Gastroesophageal sphincter (tissue), 4 donors: ENCODE data around the gene GIMAP2. TPM values are rescaled to one million over a fixed set of nuclear protein-coding genes. Genes with fewer than 3 reads are reported as not detected.
"Not testable (repeated sequence)": the region's sequence is repeated elsewhere in the genome, so short reads cannot be mapped to it uniquely, and the experiment has no call there.

Experiments used
- ATAC-seq: fragments of 150-250 bp; one replicate; pipeline ENCODE4 v1.9.1; 2016; ENCODE audit warnings: mild to moderate bottlenecking, moderate library complexity
- H3K27ac ChIP-seq, 4 donors: fragments of 200-600 bp; sonication (generic) in 3 of 4; 1 replicate in 3 of 4; 2 replicates in 1 of 4; pipeline ENCODE4 v1.5.1; 2016 to 2019
- H3K27me3 ChIP-seq: fragments of 200-600 bp; sonication (generic); one replicate; pipeline ENCODE4 v1.5.1; 2019
- H3K36me3 ChIP-seq, 2 donors: fragments of 200-600 bp; sonication (generic); one replicate each; pipeline ENCODE4 v1.5.1; 2019; ENCODE audit warnings: control low read depth in 1 of 2
- H3K4me1 ChIP-seq, 3 donors: fragments of 200-600 bp; sonication (generic); 1 replicate in 2 of 3; 2 replicates in 1 of 3; pipeline ENCODE4 v1.5.1; 2016 to 2019; ENCODE audit warnings: control low read depth in 2 of 3
- H3K4me3 ChIP-seq, 2 donors: fragments of 200-600 bp; sonication (generic); one replicate each; pipeline ENCODE4 v1.5.1; 2019; ENCODE audit warnings: mild to moderate bottlenecking in 1 of 2, moderate library complexity in 1 of 2
- H3K9me3 ChIP-seq, 3 donors: fragments of 200-600 bp; sonication (generic); one replicate each; pipeline ENCODE4 v1.5.1; 2017 to 2019; ENCODE audit warnings: control low read depth in 2 of 3
- CTCF ChIP-seq, 4 experiments: fragments of 200-600 bp in 2 of 4; fragments of 450-650 bp in 2 of 4; sonication (generic) in 1 of 4; IDR thresholded peaks; one replicate each; pipeline ENCODE4 v1.5.1; 2017 to 2019; ENCODE audit warnings: antibody characterized with exemption in 4 of 4, mild to moderate bottlenecking in 2 of 4, moderate library complexity in 2 of 4
- EP300 ChIP-seq: sonication (generic); formaldehyde crosslinking; IDR thresholded peaks from one replicate; pipeline ENCODE4 v1.6.1; 2017; ENCODE audit warnings: antibody characterized with exemption, mild to moderate bottlenecking
- POLR2A ChIP-seq, 2 donors: fragments of 450-650 bp; IDR thresholded peaks; one replicate each; pipeline ENCODE4 v1.6.1; 2017; ENCODE audit warnings: antibody characterized with exemption in 2 of 2, mild to moderate bottlenecking in 2 of 2, moderate library complexity in 1 of 2
- POLR2AphosphoS5 ChIP-seq: sonication (generic); formaldehyde crosslinking; IDR thresholded peaks from one replicate; pipeline ENCODE4 v1.6.1; 2017; ENCODE audit warnings: antibody characterized with exemption
- WGBS, 2 donors: methylation state at CpG; one replicate each; pipeline ENCODE4 v1.1.5; 2018; ENCODE audit warnings: low coverage in 1 of 2; 5-methylcytosine and 5-hydroxymethylcytosine counted together
- total RNA-seq, 4 donors: library from RNA; depleted of rRNA; stranded (reverse); fragments of >200 nt; gene quantifications; one replicate each; pipeline ENCODE4 v1.1.0, GENCODE V29; 2016

Gene GIMAP2
- total RNA-seq, 4 donors from 2014 or later: 3.3 to 14.9 (median 9.7) TPM

- Histone ChIP-seq H3K36me3 (no peaks in the 10 kb centered on the region), H3K4me1 (no peaks in the 10 kb centered on the region), H3K27me3 (no peaks in the 10 kb centered on the region), H3K9me3 (no peaks in the 10 kb centered on the region), H3K27ac (no peak overlapping the region), H3K4me3 (no peak overlapping the region)
- ATAC-seq: no peak
- WGBS, 2 donors: 27 to 36% methylated on average over 1 of the region's 1 CpG
- TF ChIP-seq EP300: no peak
- no peak for TF ChIP-seq POLR2AphosphoS5
- TF ChIP-seq CTCF (IDR thresholded peaks at IDR 0.05): no peak
- no peak for TF ChIP-seq POLR2A (IDR thresholded peaks at IDR 0.05)
Observed at GRCh38 chr7:150668472-150668911, 17.0 kb upstream of the GIMAP2 start.

DNA sequence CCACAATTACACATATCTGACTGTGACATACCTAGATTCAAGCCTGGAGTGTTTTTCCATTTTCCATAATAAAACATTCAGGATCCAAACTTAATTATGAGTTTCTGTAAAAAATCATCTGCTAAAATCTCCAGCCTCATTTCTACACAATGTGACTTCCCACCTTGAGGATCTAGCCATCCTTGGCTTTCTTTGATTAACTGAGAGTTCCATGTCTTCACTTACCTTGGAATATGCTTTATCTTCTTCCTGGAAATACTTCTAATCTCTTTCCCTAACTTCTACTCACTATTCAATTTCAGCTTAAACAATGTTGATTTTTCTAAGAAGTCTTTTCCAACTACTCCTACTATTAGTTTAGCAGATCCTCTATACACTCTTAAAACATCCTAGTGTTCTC lies 16.5 kb upstream of the GIMAP2 start:
- ATAC-seq: no peak
- Histone ChIP-seq H3K27me3 (no peaks in the 10 kb centered on the region), H3K9me3 (no peaks in the 10 kb centered on the region), H3K4me3 (no peak overlapping the region), H3K27ac (no peak overlapping the region), H3K36me3 (no peaks in the 10 kb centered on the region), H3K4me1 (no peaks in the 10 kb centered on the region)
- no peak for TF ChIP-seq POLR2A (IDR thresholded peaks at IDR 0.05)
- no peak for TF ChIP-seq POLR2AphosphoS5
- TF ChIP-seq EP300: no peak
- TF ChIP-seq CTCF (IDR thresholded peaks at IDR 0.05): no peak

DNA sequence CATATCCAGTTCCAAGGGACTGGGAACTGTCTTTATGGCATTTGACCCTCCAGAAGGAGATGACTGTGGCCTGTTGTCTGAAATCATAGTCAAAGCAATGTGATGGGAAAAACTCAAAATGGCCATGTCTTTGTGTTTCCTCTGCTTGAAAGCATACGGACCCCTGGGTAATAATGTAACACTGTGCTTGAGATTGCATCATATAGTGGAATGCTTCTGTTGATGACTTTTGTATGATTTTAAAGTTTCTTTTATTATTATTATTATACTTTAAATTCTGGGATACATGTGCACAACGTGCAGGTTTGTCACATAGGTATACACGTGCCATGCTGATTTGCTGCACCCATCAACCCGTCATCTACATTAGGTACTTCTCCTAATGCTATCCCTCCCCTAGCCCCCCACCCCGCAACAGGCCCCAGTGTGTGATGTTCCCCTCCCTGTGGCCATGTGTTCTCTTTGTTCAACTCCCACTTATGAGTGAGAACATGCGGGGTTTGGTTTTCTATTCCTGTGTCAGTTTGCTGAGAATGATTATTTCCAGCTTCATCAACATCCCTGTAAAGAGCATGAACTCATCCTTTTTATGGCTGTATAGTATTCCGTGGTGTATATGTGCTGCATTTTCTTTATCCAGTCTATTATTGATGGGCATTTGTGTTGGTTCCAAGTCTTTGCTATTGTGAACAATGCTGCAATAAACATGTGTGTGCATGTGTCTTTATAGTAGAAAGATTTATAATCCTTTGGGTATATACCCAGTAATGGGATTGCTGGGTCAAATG lies 13.5 kb upstream of the GIMAP2 start:
- H3K36me3 ChIP-seq, ATAC-seq, H3K27me3 ChIP-seq, H3K9me3 ChIP-seq, H3K4me3 ChIP-seq, H3K27ac ChIP-seq, H3K4me1 ChIP-seq: not testable (repeated sequence)
- WGBS, 2 donors: 81 to 92% methylated on average over 4 to 6 of the region's 7 CpGs

GRCh38 chr7:150675714-150676113 lies 9.8 kb upstream of the GIMAP2 start:
- Histone ChIP-seq H3K36me3 (no peaks in the 10 kb centered on the region), H3K27ac (peak overlapping the region; percentile 18 to 52 (median 45)), H3K27me3 (no peaks in the 10 kb centered on the region), H3K9me3 (no peaks in the 10 kb centered on the region), H3K4me3 (no peak overlapping the region), H3K4me1 (no peaks in the 10 kb centered on the region)
- 67% methylated on average over 1 of the region's 2 CpGs; no CpG with 5 or more reads in 1 of the 2 donors for WGBS, 2 donors
- no peak for ATAC-seq
- TF ChIP-seq POLR2A (IDR thresholded peaks at IDR 0.05) (no peak), POLR2AphosphoS5 (no peak), CTCF (IDR thresholded peaks at IDR 0.05) (no peak), EP300 (no peak)

GRCh38 chr7:150676276-150676675 lies 9.2 kb upstream of the GIMAP2 start:
- ATAC-seq, H3K4me1 ChIP-seq, H3K36me3 ChIP-seq, H3K4me3 ChIP-seq, H3K9me3 ChIP-seq, H3K27me3 ChIP-seq: not testable (repeated sequence)
- H3K27ac ChIP-seq: peak overlapping the region in 2 of 4 donors; percentile 37 to 52

- H3K36me3 ChIP-seq, H3K27me3 ChIP-seq, H3K4me1 ChIP-seq, H3K9me3 ChIP-seq, H3K4me3 ChIP-seq: not testable (repeated sequence)
- WGBS, 2 donors: 50 to 61% methylated on average over 1 to 3 of the region's 3 CpGs
- peak; percentile 31 for ATAC-seq
- peak overlapping the region in 1 of 4 donors; percentile 37 for H3K27ac ChIP-seq
Observed at GRCh38 chr7:150676854-150677253, 8.7 kb upstream of the GIMAP2 start.

GRCh38 chr7:150678601-150679000 lies 6.9 kb upstream of the GIMAP2 start:
- not testable (repeated sequence) for H3K4me1 ChIP-seq, H3K27me3 ChIP-seq, H3K4me3 ChIP-seq, H3K9me3 ChIP-seq, ATAC-seq, H3K36me3 ChIP-seq, H3K27ac ChIP-seq
- no CpG with 5 or more reads among the region's 11 CpGs for WGBS, 2 donors

DNA sequence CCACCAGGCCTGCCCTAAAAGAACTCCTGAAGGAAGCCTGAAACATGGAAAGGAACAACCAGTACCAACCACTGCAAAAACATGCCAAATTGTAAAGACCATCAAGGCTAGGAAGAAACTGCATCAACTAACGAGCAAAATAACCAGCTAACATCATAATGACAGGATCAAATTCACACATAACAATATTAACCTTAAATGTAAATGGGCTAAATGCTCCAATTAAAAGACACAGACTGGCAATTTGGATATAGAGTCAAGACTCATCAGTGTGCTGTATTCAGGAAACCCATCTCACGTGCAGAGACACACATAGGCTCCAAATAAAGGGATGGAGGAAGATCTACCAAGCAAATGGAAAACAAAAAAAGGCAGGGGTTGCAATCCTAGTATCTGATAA lies 5.1 kb upstream of the GIMAP2 start:
- H3K4me1 ChIP-seq, H3K27me3 ChIP-seq, H3K27ac ChIP-seq, H3K4me3 ChIP-seq, ATAC-seq, H3K9me3 ChIP-seq, H3K36me3 ChIP-seq: not testable (repeated sequence)
- WGBS, 2 donors: 60 to 65% methylated on average over 1 to 2 of the region's 2 CpGs
